HG02885 (cell line): ENCODE measurements around the gene REEP5.
"Not testable (repeated sequence)": the region's sequence is repeated elsewhere in the genome, so short reads cannot be mapped to it uniquely, and the experiment has no call there.

Experiments used
- ATAC-seq: cut with Tn5 transposase; IDR thresholded peaks from one replicate; pipeline ENCODE4 v1.9.1; 2021; ENCODE audit warnings: mild to moderate bottlenecking; ENCODE audit not compliant: unreplicated experiment, poor library complexity

The REEP5 gene

DNA sequence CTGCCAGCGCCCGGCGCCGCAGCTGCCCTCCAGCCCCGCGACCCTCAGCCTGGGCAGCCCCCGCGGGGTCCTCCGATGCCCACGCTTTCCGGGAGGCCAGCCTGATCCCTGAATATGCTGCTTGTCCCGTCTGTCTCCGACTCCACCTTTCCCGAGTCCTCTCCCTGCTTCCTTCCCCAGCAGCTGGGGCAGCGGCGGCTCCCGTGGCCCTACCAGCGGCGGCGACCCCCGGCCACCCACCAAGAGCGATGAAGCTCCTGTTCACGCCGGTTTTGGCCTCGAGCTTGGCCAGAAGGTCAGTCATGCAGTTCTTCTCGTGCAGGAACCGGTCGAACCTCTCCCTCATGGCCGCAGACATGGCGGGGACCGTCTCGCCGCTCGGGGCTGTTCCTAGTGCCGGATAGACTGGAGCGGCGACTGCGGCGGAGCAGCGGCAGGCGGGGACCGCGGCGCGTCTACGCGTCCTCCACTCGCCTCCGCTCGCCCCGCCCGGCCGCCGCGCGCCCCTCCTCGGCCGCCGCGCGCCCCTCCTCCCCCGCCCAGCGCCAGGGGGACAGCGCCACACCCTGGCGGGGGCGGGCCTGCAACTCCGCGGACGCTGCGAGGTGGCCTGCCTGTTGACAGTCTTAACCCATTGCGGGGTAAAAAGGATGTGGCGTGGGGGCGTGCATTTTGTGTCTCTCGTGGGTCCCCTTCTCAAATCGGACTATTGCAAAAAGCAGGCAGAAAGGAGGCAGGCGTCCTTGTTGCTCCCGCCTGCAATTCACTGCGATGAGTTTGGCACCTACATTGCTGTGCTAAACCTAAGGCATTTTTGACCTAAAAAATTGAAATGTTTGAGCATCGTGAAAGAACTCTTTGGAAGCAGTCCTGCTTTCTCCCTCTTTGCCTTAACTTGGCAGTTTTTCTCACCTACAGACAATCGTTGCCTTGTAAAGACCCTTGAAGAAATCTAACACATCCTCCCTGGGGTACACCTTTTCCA lies at the start of gene REEP5:
TSS of gene REEP5 (minus strand) at position 395 of the 985 bp plus-strand sequence. CDS start at position 358, 37 bp downstream.
- ATAC-seq = peak; percentile 68

DNA sequence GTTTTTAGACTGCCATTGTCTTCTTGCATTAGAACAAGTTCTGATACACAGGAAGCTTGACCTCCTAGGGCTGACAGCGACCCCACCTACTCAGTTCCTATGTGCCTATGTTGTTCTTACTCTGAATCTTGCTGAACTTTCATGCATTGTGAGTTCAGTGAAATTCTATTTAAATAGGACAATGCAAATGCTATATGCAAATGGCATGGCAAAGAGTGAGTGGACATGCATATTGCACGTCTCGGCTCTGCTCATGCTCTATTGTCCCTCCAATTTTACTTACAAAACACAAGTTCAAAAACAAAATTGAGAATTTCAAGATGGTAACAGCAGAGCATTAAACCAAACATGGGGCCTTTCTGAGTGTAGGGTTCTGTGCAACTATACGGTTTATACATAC lies 49.2 kb upstream of the REEP5 start:
- peak; percentile 27 for ATAC-seq

DNA sequence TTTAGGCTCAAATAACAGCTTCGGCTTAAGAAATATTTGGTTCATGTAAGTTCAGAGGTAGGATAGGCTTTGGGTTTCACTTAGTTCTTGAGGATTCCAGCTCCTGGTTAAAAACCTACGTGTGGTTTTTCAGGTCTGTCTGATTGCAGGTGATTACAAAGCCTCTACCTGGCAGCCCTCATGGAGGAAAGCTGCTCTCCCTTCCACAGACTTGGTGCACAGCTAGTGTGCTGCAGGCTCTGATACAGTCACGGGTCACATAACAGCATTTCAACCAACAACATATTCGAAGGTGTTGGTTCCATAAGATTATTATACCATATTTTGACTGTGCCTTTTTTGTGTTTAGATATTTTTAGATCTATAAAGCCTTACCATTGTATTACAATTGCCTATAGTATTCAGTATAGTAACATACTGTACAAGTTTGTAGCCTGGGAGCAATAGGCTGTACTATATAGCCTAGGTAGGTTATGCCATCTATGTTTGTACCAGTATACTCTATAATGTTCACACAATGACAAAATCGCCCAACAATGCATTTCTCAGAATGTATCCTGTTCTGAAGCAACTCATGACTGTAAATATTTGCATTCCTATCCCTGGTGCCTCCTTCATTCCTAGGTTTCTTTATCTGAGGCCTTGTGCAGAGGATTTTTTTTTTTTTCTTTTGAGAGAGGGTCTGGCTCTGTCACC lies 46.5 kb upstream of the REEP5 start:
- ATAC-seq = no peak

DNA sequence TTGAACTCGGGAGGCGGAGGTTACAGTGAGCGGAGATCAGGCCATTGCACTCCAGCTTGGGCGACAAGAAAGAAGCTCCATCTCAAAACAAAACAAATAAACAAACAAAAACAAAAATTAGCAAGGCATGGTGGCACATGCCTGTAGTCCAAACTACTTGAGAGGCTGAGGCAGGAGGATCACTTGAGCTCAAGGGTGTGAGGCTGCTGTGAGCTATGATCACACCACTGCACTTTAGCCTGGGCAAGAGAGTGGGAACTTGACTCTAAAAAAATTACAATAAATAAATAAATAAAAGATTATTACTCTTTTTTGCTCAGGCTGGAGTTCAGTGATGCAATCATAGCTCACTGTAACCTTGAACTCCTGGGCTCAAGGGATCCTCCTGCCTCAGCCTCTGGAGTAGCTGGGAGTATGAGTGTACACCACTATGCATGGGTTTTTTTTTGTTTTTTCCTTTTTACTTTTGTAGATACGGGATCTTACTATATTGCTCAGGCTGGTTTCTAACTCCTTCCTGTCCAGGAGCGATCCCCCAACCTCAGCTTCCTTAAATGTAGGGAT lies 45.6 kb upstream of the REEP5 start:
- ATAC-seq = no peak

DNA sequence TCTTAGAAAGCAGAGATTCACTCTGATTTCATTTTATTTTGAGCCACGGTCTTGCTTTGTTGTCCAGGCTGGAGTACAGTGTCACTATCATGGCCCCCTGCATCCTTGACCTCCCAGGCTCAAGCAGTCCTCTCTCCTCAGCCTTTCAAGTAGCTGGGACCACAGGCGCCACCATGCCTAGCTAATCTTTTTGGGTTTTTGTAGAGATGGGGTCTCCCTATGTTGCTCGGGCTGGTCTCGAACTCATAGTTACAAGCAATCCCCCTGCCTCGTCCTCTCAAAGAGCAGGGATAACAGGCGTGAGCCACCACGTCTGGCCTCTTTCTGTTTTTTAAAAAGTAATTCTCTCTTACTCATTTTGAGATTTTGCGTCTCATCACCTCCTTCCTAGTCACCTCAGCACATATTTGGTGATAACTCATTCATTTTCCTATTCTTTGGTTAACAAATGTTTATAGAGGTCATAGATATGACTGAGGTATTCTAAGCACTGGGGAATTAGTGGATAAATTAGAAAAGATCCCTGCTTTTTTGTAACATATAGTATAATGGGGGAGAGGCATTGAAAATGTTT lies 43.8 kb upstream of the REEP5 start:
- ATAC-seq = no peak

DNA sequence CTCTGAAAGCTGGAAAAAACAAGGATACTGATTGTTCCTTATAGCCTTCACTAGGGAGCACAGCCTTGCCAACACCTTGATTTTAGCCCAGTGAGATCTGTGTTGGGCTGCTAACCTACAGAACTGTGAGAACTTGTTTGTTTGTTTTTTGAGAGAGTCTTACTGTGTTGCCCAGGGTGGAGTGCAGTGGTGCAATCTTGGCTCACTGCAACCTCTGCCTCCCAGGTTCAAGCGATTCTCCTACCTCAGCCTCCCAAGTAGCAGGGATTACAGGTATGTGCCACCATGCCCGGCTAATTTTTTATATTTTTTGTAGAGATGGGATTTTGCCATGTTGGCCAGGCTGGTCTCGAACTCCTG lies 41.3 kb upstream of the REEP5 start:
- not testable (repeated sequence) for ATAC-seq

DNA sequence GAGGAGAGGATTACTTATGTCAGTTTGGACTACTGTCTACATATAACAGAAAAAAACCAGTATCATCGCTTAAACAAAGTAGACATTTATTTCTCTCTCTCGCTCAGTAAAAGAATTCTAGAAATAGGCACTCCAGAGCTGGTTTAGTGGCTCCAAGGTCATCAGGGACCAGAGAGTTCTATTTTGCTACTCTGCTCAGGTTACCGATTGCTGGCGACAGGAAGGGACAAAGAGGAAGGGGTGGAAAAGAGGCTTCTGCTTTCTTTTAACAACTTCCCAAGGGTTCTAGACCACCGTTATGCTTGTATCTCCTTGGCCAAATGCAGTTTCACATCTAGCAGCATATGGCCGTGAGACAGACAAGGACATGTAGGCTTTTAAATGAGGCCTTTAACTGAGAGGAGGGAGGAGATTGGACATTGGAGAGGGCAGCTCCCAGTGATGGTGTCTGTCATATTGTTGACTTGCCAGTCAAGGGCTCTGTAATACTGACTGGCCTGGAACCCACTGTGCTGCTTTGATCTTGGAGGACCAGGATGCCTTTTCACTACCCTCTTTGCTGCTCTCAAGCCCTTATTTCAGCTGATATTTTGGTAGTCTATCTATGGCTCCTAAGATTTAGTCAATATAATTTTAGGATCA lies 39.0 kb upstream of the REEP5 start:
- no peak for ATAC-seq

DNA sequence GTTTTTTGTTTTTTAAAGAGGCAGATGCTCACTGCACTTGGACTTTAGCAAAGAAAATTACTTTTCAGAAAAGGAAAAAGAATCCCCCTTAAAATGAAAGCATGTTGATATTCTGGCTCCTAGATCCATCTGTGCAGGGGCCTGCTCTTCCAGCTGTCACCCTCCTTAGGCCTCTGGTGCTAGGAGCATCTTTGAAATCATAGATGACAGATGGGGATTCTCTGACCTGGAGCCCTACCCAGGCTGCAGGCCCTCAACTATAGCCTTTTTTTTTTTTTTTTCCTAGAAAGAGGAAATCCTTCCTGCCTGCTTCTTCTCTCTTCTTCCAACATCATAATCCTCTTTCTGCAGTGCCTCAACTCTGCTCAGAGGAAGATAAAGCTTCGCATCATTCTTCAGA lies 38.3 kb upstream of the REEP5 start:
- ATAC-seq = no peak

DNA sequence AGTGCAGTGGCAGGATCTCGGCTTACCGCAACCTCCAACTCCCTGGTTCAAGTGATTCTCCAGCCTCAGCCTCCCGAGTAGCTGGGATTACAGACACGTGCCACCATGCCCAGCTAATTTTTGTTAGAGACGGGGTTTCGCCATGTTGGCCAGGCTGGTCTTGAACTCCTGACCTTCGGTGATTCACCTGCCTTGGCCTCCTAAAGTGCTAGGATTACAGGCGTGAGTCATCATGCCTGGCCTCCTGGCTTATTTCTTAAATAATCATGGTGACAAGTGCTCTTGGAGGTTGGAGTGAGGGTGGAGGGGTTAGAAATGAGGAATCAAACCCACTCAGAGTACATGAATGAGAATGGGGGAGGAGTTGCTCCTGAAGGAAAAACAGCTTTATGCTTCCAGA lies 37.8 kb upstream of the REEP5 start:
- not testable (repeated sequence) for ATAC-seq

DNA sequence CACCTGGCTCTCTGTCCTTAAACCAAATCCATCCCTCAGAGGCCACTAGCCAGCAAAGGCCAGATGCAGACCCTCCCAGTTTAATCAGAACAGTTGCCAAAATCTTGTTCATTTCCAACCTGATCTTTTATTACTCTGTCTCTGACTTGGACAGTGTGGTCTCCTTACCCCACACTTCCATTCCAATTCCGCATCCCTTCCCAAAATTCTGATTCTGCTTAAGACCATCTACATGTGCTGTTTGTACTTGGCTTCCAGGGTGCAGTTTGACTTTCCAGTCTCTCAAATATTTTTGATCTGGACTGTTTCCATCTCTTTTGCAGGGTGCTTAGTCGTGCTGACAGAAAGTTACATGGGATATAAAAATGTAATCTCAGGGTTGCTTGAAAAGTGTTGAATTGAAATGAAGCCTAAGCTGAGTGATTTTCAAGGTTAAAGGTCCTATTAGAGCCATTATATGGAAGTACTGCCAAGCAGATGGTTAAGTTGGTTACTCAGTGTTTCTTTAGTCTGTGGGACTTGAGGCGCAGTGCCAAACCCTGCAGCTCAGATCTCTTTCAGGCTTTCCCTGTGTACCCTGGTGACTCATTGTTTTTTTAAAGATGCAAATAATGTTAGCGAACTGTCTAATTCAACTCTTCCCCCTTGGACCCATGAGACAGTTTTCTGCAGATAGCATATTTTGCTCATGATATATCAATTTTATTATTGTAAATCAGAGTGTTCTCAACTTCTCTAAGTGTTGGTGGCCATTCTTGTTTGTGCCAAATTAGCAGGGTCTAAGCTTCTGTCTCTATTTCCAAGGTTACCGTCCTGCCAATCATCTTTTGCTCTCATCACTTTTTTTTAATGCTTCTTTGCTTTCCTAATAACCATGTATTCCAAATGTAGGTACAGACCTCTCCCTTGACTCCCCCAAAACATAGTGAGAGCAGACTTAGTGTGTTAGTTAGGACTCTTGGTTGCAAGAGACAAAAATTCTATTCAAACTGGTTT lies 36.4 kb upstream of the REEP5 start:
- peak; percentile 90 for ATAC-seq

DNA sequence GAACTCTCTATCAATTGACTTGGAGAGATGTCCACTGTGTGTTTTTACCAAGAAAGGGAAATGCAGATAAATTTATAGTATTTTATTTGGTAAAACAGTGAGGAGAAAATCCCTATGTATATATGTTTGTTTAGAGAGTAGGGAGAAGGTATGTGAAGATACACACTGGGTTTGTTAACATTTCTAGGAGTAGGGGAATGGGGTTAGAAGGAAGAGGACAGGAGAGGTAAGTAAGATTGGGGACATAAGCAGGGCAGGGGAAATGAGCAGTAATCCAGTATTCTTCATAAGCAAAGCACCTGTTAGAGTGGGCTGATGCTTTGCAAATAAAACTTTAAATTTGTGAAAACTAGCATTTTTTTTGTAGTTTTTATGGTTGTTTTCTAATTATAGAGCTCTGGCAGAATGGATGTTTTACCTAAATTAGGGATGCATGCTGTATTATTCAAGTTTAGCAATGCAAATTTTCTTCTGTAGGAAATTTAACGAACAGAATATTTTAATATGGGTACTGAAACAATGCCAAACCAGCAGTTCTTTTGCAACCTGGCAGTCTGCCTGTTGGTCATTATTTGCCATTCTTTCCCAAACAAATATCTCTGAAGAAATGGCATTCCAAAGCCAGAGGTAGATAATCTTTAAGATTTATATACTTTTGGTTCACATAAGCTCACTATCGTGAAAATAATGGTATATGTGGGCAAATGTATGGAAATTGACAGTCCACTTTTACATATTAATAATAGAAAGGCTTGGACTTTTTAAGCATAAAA lies 35.2 kb upstream of the REEP5 start:
- no peak for ATAC-seq

DNA sequence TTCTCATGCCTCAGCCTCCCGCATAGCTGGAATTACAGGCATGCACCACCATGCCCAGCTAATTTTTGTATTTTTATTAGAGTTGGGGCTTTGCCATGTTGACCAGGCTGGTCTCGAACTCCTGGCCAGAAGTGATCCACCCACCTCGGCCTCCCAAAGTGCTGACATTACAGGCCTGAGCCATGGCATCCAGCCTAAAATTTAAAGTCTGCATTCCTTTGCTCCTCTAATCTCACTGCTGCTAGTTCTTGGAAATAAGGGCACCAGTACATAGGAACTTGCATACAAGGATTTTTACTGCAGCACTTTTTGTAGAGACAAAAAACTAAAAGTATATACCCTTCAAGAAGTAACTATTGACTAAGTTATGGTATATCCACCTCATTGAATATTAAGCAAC lies 34.6 kb upstream of the REEP5 start:
- ATAC-seq = no peak

DNA sequence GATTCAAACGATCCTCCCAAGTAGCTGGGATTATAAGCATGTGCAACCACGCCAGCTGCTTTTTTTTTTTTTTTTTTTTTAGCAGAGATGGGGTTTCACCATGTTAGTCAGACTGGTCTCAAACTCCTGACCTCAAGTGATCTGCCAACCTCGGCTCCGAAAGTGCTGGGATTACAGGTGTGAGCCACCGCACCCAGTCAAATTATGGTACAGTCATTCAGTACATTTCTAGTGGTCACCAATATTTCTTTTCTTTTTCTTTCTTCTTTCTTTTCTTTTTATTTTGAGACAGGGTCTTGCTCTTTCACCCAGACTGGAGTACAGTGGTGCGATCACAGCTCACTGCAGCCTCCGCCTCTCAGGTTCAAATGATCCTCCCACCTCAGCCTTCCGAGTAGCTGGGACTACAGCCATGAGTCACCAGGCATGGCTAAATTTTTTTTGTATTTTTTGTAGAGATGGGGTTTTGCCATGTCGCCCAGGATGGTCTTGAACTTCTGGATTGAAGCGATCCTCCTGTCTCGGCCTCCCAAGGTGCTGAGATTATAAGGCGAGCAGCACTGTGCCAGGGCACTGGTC lies 29.2 kb upstream of the REEP5 start:
- ATAC-seq = peak; percentile 94

DNA sequence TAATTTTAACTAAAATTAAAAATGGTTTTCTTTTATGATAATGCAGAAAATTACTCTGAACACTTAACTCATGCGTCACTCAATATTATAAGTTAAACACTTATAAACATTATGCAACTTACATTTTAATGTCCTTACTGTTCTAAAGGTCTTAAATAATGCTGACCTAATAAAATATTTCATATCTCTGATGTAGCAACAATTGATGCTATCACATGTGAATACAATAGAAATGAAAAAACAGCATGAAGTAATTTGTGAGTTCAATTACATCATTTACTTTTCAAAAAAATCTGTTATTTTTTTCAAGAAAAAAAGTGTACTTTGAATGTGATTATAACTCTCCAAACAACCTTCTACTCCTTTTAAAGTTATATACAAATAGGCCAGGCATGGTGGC lies 26.4 kb upstream of the REEP5 start:
- no peak for ATAC-seq

DNA sequence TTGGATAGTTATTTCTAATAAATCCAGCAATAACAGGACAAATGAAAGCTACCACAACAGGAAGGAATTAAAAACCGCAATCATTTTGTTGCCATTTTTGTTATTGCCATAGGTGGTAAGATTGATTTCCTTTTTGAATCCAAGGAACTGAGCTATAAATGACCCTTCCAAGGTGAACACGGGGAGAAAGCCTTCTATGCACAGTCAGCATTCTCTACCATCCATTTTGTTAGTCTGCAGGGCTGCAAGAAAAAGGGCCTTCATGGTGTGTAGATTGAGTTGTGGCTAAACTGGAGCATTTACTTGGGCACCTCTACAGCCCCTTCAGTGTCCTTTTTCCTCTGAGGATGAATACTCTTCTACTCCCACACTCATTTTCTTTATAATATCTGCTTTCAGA lies 18.6 kb upstream of the REEP5 start:
- no peak for ATAC-seq

DNA sequence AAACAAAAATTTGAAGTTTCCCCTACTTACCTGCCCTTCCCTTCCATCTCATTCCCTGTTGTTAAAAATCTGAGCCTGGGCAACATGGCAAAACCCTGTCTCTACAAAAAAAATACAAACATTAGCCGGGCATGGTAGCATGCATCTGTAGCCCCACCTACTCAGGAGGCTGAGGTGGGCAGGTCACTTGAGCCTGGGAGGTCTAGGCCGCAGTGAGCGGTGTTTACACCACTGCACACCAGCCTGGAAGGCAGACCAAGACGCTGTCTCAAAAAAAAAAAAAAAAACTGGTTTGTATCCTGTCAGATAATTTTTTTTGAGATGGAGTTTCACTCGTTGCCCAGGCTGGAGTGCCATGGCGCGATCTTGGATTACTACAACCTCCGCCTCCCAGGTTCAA lies 16.3 kb upstream of the REEP5 start:
- ATAC-seq = no peak

DNA sequence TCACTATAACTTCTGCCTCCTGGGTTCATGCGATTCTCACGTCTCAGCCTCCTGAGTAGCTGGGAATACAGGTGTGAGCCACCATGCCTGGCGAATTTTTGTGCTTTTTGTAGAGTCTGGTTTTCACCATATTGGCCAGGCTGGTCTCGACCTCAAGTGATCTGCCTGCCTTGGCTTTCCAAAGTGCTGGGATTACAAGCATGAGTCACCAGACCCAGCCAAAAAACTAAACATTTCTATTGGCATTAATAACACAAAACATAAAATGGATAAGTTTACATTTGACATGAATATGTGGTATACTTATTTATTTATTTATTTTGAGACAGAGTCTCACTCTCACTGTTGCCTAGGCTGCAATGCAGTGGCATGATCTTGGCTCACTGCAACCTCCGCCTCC lies 13.6 kb upstream of the REEP5 start:
- no peak for ATAC-seq

DNA sequence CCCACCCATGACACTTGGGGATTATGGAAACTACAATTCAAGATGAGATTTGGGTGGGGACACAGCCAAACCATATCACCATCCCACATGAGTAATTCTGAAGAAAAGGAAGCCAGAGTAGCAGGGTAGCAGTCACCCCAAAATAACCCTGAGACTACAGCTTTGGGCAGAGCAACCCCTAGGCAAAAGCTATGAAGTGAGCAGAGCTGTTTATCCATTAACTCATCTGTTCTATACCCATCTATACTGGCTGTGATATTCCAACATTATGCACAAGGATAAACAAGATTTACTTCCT lies 12.3 kb upstream of the REEP5 start:
- no peak for ATAC-seq
